HCT116 (cell line): ENCODE measurements around the gene BHLHE41. TPM values are rescaled to one million over a fixed set of nuclear protein-coding genes. Genes with fewer than 3 reads are reported as not detected.

Experiments used
- ATAC-seq: fragments of 200-7000 bp; cut with Tn5 transposase; 2 replicates; pipeline ENCODE4 v1.9.1; 2020; ENCODE audit warnings: mild to moderate bottlenecking, moderate library complexity
- BruUV-seq: library from RNA; stranded (reverse); fragments of 400-500 nt; replicated peaks from 2 replicates; lab custom pipeline; 2021; lab: Mats Ljungman, UMichigan
- CTCF ChIA-PET: fragments of 300-600 bp; sonication (Branson Sonifier 250); formaldehyde crosslinking; loops from one replicate; lab custom pipeline; 2021; ENCODE audit warnings: antibody characterized with exemption; lab: Charles Lee
- POLR2A ChIA-PET: fragments of 300-600, 350-600 bp; sonication (Branson Sonifier 250); formaldehyde crosslinking; loops from one replicate; lab custom pipeline; 2021; ENCODE audit warnings: antibody characterized with exemption; lab: Charles Lee
- RAD21 ChIA-PET, 2 experiments: fragments of 300-600 bp; sonication (Branson Sonifier 250); formaldehyde crosslinking; loops; one replicate each; lab custom pipeline; 2023; ENCODE audit warnings: low total read pairs in 2 of 2; ENCODE audit not compliant: uncharacterized antibody in 2 of 2, unreplicated experiment in 2 of 2, low non-redundant PET in 1 of 2; lab: Charles Lee
- DNase-seq: peaks from one replicate; pipeline ENCODE4 v3.0.0-alpha.2; 2010; ENCODE audit warnings: low read depth, low spot score
- H2AFZ ChIP-seq: fragments of 200-600 bp; shearing (Covaris generic), sonication (generic); 2 replicates; pipeline ENCODE4 v1.6.1; 2017; ENCODE audit warnings: low read depth, mixed run types, mixed read lengths, antibody characterized with exemption, low read length; ENCODE audit not compliant: poor library complexity, severe bottlenecking
- H3K27ac ChIP-seq: 2 replicates; pipeline ENCODE4 v1.5.1; 2012; ENCODE audit warnings: low read depth, low read length
- H3K27me3 ChIP-seq: fragments of 200-600 bp; sonication (generic); 2 replicates; pipeline ENCODE4 v1.6.1; 2016; ENCODE audit warnings: mixed run types, low read length, mixed read lengths; ENCODE audit not compliant: insufficient read depth
- H3K36me3 ChIP-seq, 2 experiments: fragments of 200-500 bp in 1 of 2; fragments of 200-600 bp in 1 of 2; sonication (Bioruptor generic) in 1 of 2; sonication (generic) in 1 of 2; 2 replicates each; pipeline versions ENCODE4 v1.5.1 to v1.6.1; 2014 to 2016; ENCODE audit warnings: low read length in 2 of 2, inconsistent platforms in 1 of 2, mixed read lengths in 1 of 2, mixed run types in 1 of 2; ENCODE audit not compliant: insufficient read depth in 2 of 2, control insufficient read depth in 1 of 2
- H3K4me1 ChIP-seq, 2 experiments: fragments of 200-600 bp in 1 of 2; sonication (generic) in 1 of 2; 2 replicates each; pipeline versions ENCODE4 v1.5.1 to v1.6.1; 2012 to 2017; ENCODE audit warnings: low read length in 2 of 2, inconsistent platforms in 1 of 2, mild to moderate bottlenecking in 1 of 2, mixed read lengths in 1 of 2, mixed run types in 1 of 2, moderate library complexity in 1 of 2; ENCODE audit not compliant: insufficient read depth in 2 of 2, control insufficient read depth in 1 of 2
- H3K4me2 ChIP-seq: fragments of 200-600 bp; sonication (generic); 2 replicates; pipeline ENCODE4 v1.6.1; 2017; ENCODE audit warnings: mixed run types, low read length, mixed read lengths
- H3K4me3 ChIP-seq, 2 experiments: fragments of 200-600 bp in 1 of 2; sonication (generic) in 1 of 2; replicated peaks in 1 of 2; 2 replicates each; pipeline ENCODE4 v1.5.1; 2011 to 2016; ENCODE audit warnings: low read length in 2 of 2, control low read depth in 1 of 2, low read depth in 1 of 2, mild to moderate bottlenecking in 1 of 2, mixed read lengths in 1 of 2, mixed run types in 1 of 2
- H3K79me2 ChIP-seq: fragments of 200-600 bp; sonication (generic); 2 replicates; pipeline ENCODE4 v1.6.1; 2017; ENCODE audit warnings: mild to moderate bottlenecking, mixed run types, low read length, moderate library complexity, mixed read lengths; ENCODE audit not compliant: insufficient read depth
- H3K9ac ChIP-seq: fragments of 200-600 bp; sonication (generic); 2 replicates; pipeline ENCODE4 v1.6.1; 2016; ENCODE audit warnings: low read length, mixed read lengths
- H3K9me2 ChIP-seq: fragments of 200-600 bp; sonication (generic), shearing (Covaris generic); 2 replicates; pipeline ENCODE4 v1.6.1; 2017; ENCODE audit warnings: mixed run types, mild to moderate bottlenecking, moderate library complexity; ENCODE audit not compliant: insufficient read depth
- H3K9me3 ChIP-seq, 2 experiments: fragments of 200-500 bp in 1 of 2; fragments of 200-600 bp in 1 of 2; sonication (Bioruptor generic) in 1 of 2; sonication (generic) in 1 of 2; 2 replicates each; pipeline ENCODE4 v1.6.1; 2014 to 2017; ENCODE audit warnings: low read length in 2 of 2, mixed read lengths in 2 of 2, inconsistent platforms in 1 of 2, low read depth in 1 of 2, mild to moderate bottlenecking in 1 of 2, mixed run types in 1 of 2, moderate library complexity in 1 of 2; ENCODE audit not compliant: control insufficient read depth in 1 of 2, insufficient read depth in 1 of 2
- H4K20me1 ChIP-seq: fragments of 200-600 bp; sonication (generic), shearing (Covaris generic); 2 replicates; pipeline ENCODE4 v1.6.1; 2017; ENCODE audit warnings: mixed run types, mild to moderate bottlenecking, moderate library complexity; ENCODE audit not compliant: insufficient read depth
- CBX3 ChIP-seq: IDR thresholded peaks from 2 replicates; pipeline ENCODE4 v1.6.1; 2012; ENCODE audit warnings: low read depth
- CEBPB ChIP-seq: IDR thresholded peaks from 2 replicates; pipeline ENCODE4 v1.6.1; 2012; ENCODE audit warnings: low read depth
- CTCF ChIP-seq, 3 experiments: fragments of 200-600 bp in 1 of 3; sonication (generic) in 1 of 3; IDR thresholded peaks in 2 of 3; conservative IDR thresholded peaks in 1 of 3; 2 replicates each; pipeline ENCODE4 v1.5.1; 2012 to 2017; ENCODE audit warnings: low read depth in 2 of 3, low read length in 2 of 3, antibody characterized with exemption in 1 of 3, borderline replicate concordance in 1 of 3, control low read depth in 1 of 3, mild to moderate bottlenecking in 1 of 3, mixed read lengths in 1 of 3, mixed run types in 1 of 3, moderate library complexity in 1 of 3; ENCODE audit not compliant: insufficient read depth in 1 of 3
- EZH2 ChIP-seq: fragments of 200-600 bp; sonication (generic); IDR thresholded peaks from 2 replicates; pipeline ENCODE4 v1.6.1; 2017; ENCODE audit warnings: antibody characterized with exemption, mixed run types
- EZH2phosphoT487 ChIP-seq: fragments of 200-600 bp; IDR thresholded peaks from 2 replicates; pipeline ENCODE4 v1.6.1; 2018; ENCODE audit warnings: antibody characterized with exemption, borderline replicate concordance
- JUND ChIP-seq: IDR thresholded peaks from 2 replicates; pipeline ENCODE4 v1.6.1; 2012
- POLR2AphosphoS5 ChIP-seq: IDR thresholded peaks from 2 replicates; pipeline ENCODE4 v1.6.1; 2011; ENCODE audit warnings: mild to moderate bottlenecking, low read depth, low read length, moderate library complexity
- ZBTB33 ChIP-seq: IDR thresholded peaks from 2 replicates; pipeline ENCODE4 v1.6.1; 2011; ENCODE audit warnings: mild to moderate bottlenecking, low read length, moderate library complexity; ENCODE audit not compliant: insufficient replicate concordance; ENCODE audit errors: extremely low read depth
- ZNF274 ChIP-seq: fragments of 200-500 bp; sonication (Bioruptor generic); IDR thresholded peaks from 2 replicates; pipeline ENCODE4 v1.6.1; 2014; ENCODE audit warnings: mild to moderate bottlenecking, low read depth, low read length, inconsistent platforms
- intact Hi-C: fragments of 100-400 bp; cut with micrococcal nuclease; formaldehyde crosslinking; loops from 2 replicates; pipeline ENCODE4 v1.10.0; 2022
- total RNA-seq: library from RNA; stranded (reverse); gene quantifications from one replicate; pipeline ENCODE4 v1.2.1, GENCODE V29; 2021; ENCODE audit not compliant: unreplicated experiment
- TF ChIP-seq, protein P1 (sequence below): IDR thresholded peaks from 2 replicates; pipeline ENCODE4 v1.6.1; 2012; ENCODE audit warnings: low read depth
- TF ChIP-seq, protein P2 (sequence below): IDR thresholded peaks from 2 replicates; pipeline ENCODE4 v1.6.1; 2012

BHLHE41 gene
- total RNA-seq, 1 experiment from 2014 or later = 4.7 TPM

GRCh38 chr12:26100666-26101349 lies 24.0 kb downstream of the BHLHE41 start:
- H3K4me1 ChIP-seq = peaks cover 9 to 12% of the 10 kb centered on the region in 2 experiments; a peak in 3 of 4 replicates
- no peak overlapping the region for H2AFZ ChIP-seq
- ChIA-PET CTCF (interaction anchor here (2.0 kb wide), 1 partner anchor 601 kb away, joined by 4 read pairs; no protein-coding TSS in a partner anchor), POLR2A (no interaction called here)
- no TSS peak for BruUV-seq
- H3K4me3 ChIP-seq = no peak overlapping the region
- H3K27ac ChIP-seq = no peak overlapping the region
- TF ChIP-seq, protein P1, sequence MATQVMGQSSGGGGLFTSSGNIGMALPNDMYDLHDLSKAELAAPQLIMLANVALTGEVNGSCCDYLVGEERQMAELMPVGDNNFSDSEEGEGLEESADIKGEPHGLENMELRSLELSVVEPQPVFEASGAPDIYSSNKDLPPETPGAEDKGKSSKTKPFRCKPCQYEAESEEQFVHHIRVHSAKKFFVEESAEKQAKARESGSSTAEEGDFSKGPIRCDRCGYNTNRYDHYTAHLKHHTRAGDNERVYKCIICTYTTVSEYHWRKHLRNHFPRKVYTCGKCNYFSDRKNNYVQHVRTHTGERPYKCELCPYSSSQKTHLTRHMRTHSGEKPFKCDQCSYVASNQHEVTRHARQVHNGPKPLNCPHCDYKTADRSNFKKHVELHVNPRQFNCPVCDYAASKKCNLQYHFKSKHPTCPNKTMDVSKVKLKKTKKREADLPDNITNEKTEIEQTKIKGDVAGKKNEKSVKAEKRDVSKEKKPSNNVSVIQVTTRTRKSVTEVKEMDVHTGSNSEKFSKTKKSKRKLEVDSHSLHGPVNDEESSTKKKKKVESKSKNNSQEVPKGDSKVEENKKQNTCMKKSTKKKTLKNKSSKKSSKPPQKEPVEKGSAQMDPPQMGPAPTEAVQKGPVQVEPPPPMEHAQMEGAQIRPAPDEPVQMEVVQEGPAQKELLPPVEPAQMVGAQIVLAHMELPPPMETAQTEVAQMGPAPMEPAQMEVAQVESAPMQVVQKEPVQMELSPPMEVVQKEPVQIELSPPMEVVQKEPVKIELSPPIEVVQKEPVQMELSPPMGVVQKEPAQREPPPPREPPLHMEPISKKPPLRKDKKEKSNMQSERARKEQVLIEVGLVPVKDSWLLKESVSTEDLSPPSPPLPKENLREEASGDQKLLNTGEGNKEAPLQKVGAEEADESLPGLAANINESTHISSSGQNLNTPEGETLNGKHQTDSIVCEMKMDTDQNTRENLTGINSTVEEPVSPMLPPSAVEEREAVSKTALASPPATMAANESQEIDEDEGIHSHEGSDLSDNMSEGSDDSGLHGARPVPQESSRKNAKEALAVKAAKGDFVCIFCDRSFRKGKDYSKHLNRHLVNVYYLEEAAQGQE = no peak
- TF ChIP-seq POLR2AphosphoS5 (no peak), ZNF274 (no peak), ZBTB33 (no peak), EZH2 (no peak), EZH2phosphoT487 (no peak), CTCF (IDR thresholded peaks at IDR 0.05 in 2 of 3, conservative IDR thresholded peaks at IDR 0.05 in 1 of 3; ENCODE audit: borderline replicate concordance in 1 of 3, insufficient read depth in 1 of 3, low read depth in 2 of 3, low read length in 2 of 3) (no peak), CBX3 (no peak), JUND (no peak), CEBPB (no peak)
- TF ChIP-seq, protein P2, sequence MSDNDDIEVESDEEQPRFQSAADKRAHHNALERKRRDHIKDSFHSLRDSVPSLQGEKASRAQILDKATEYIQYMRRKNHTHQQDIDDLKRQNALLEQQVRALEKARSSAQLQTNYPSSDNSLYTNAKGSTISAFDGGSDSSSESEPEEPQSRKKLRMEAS = no peak
- TF ChIP-seq, all 23 proteins: peak for 0
- intact Hi-C loops = no loop called here
- Histone ChIP-seq H3K27me3 (no peaks in the 10 kb centered on the region), H3K9me2 (no peaks in the 10 kb centered on the region), H3K9ac (no peak overlapping the region), H3K36me3 (no peaks in the 10 kb centered on the region), H3K79me2 (no peaks in the 10 kb centered on the region), H3K4me2 (no peak overlapping the region; the same call in 1 of the 2 replicates), H3K9me3 (no peaks in the 10 kb centered on the region), H4K20me1 (no peaks in the 10 kb centered on the region)
- ATAC-seq = no peak
- RAD21 ChIA-PET = no interaction called here
- DNase-seq = no peak
